DMS153 treated with DMSO at 0.1 percent for 48 hours (cell line): ENCODE data around the gene SERINC1.
A peak's percentile ranks its signal among the peaks of the same experiment; 100 is the strongest.

Experiments
- DNase-seq: peaks from one replicate; lab custom pipeline; 2025; ENCODE audit not compliant: unreplicated experiment; lab: John Stamatoyannopoulos, UW

The SERINC1 gene

DNA sequence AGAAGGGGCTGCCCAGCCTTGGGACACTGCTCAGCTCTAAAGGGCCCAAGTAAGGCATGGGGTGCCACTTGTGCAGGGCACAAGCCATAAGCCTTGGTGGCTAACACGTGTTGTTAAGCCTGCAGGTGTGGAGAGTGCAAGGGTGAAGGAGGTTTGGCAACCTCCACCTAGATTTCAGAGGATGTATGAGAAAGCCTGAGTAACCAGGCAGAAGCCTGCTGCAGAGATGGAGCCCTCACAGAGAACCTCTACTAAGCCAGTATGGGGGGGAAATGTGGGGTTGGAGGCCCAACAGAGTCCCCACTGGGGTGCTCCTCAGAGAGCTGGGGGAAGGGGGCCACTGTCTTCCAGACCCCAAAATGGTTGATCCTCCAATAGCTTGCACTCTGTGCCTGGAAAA, 32.6 kb downstream of the SERINC1 start:
- DNase-seq = no peak

GRCh38 chr6:122432816-122433215, 38.8 kb downstream of the SERINC1 start:
- no peak for DNase-seq

GRCh38 chr6:122431780-122432179, 39.8 kb downstream of the SERINC1 start:
- DNase-seq = no peak

- no peak for DNase-seq
Observed at GRCh38 chr6:122429323-122429722, 42.3 kb downstream of the SERINC1 start.

- DNase-seq = no peak
Observed at GRCh38 chr6:122428781-122429180, 42.8 kb downstream of the SERINC1 start.

DNA sequence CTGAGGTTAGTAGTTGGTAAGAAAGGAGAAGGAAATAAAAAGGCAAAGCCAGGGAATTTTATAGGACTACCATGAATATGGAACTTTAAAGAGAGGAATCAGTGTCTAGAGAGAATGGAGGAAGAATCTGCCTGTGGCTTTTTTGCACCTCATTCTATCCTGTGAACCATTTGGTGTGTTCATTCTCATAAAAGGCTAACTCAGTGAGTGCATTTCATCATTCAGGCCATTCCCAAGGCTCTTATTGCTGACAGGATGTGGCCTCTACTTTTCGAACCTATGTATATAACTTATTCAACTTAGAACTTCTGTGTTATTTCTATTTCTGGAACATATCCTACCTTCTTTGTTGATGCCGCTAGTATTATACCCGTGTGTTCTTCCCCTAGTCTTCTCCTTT, 45.0 kb downstream of the SERINC1 start:
- DNase-seq = no peak

DNA sequence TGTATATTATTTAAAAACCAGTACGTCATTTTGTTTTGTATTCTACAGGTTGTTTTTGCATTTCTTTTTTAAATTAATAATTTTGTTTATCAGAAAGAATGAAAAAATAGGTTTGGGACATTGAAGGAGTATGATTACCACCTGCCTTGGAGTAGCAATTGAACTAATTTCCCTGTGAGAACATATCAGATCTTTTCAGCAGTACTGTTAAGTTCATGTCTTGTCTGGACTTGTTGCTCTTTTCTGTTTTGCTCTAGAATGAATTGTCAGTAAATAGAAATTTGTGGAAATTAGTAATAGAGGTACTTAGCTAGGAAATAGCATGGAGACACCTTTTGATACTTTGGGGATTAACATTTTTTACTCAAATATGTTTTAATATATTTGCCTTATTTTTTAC, 47.9 kb downstream of the SERINC1 start:
- DNase-seq = no peak

GRCh38 chr6:122422614-122423267, 48.9 kb downstream of the SERINC1 start:
- DNase-seq = no peak

DNA sequence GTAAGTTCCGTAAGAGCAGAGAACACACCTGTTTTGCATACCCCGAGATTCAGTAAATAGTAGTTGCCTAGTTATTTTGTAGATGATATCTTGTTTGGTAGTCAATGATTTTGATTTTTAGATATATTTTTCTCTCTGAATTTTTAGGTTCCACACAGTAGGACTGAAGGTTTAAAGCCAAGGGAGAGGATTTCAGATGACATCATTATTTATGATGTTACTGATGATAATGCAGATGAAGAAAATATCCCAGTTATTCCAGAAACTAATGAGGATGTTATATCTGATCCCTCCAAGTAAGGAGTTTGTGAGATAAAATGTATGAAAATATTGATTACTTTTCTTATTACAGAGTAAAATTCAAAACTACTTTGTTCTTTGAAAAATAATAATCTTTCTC, 49.6 kb downstream of the SERINC1 start:
- no peak for DNase-seq

- no peak for DNase-seq
Observed at GRCh38 chr6:122416825-122417224, 54.8 kb downstream of the SERINC1 start.

GRCh38 chr6:122412001-122412400, 59.6 kb downstream of the SERINC1 start:
- no peak for DNase-seq

DNA sequence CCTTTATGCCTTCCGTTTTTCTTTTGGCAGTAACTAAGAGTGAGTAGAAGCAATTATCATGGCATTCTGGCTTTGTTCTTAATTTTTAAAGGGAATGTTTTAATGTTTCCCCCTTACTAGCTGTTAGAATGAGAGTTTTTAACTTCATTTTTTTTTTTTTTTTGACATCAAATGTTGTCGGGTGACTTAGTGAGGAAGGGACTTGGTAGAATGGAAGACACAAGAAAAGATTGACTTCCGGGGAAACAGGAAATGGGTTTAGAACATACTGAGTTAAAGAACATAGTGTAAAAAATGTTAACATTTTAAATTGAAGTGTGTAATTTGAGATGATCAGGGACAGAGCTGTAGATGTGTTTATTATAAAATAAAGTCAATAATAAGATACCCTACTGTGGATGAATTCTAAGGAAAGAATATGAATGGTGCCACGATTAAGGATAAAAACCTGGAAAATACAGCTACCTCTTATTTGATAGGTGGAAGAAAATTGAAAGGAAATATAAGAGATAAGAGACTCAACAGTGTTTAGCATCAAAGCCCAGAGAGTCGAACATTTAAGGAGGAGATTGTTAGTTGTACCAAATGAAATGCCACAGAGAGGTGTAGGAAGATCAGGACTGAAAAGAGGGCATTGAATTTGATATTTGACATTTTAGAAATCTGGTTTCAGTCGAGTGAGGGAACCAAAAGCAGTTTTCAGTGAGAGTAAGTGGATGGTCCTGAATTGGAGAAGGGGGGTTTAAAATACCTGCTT, 62.7 kb downstream of the SERINC1 start:
- no peak for DNase-seq

- no peak for DNase-seq
Observed at GRCh38 chr6:122408240-122408639, 63.4 kb downstream of the SERINC1 start.

GRCh38 chr6:122407712-122408111, 63.9 kb downstream of the SERINC1 start:
- no peak for DNase-seq

GRCh38 chr6:122406187-122406586, 65.4 kb downstream of the SERINC1 start:
- no peak for DNase-seq

GRCh38 chr6:122405417-122405816, 66.2 kb downstream of the SERINC1 start:
- DNase-seq = no peak

- DNase-seq = no peak
Observed at GRCh38 chr6:122404444-122404843, 67.2 kb downstream of the SERINC1 start.

GRCh38 chr6:122401104-122401503, 70.5 kb downstream of the SERINC1 start:
- DNase-seq = no peak

DNA sequence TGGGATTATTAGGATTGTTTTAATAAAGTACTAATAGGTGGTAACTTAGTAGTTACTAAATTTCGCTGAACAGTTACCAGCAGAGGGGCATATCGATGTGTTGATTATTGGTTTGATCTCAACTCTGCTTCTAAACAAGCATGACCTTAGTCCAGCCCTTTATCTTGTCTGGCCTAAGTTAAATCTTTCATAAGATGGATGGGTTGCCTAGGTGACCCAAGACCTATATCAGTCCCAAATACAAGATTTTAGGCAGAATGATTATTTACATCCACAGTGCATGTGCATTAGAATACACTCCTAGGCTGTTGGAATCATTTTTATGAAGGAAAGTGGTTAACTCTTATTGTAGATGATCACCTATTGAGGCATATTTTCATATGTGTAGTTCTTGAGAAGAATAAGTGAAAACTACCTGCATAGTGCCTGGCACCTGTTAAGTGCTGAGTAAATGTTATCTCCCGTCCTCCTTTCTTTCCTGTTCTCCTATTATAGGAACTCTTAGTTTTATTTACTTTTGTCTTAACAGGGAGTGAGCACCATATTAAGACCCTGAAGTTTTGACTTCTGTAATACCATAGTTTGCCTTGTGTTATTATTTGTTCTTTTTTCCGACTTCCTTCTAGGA, 71.0 kb downstream of the SERINC1 start:
- no peak for DNase-seq

DNA sequence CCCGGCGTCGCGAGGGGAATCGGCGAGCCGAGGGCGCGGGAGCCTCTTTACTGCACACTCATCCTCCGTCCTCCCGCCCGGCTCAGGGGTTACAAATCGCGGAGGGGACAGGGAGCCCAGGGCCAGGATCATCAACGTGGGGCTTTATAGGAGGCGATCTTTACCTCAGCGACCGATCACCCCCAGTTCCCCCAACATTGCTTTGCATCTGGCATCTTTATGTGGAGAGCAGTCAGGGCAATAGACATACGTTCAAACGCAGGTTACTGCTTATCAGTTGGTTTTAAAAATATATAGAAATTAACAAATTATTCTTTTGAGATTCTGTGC, 71.5 kb downstream of the SERINC1 start:
- DNase-seq = no peak

GRCh38 chr6:122399348-122400120, 72.1 kb downstream of the SERINC1 start, which contains the start of gene HSF2:
TSS of gene HSF2 (plus strand) at chr6:122399652. CDS start at chr6:122399738, 86 bp downstream.
- peak; percentile 91 for DNase-seq

DNA sequence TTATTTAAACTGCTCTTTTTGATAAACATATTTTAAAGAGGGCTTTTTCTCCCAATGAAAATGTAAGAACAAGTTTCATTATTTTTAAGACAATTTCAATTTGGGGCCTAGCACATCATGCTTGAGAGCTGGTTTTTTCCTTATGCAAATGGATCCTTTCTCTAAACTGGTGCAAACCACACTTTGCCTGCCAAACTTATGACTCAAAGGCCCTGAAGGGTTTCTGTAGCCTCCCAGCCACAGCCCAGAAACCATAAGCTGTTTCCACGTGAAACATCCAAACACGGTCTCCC, 72.6 kb downstream of the SERINC1 start:
- DNase-seq = no peak
